SK-N-SH (cell line): ENCODE data around the gene PABPN1L.

Experiments
- GABPA ChIP-seq: IDR thresholded peaks from 2 replicates; pipeline ENCODE4 v1.4.0; 2012; ENCODE audit warnings: low read depth, mild to moderate bottlenecking
- NFIC ChIP-seq: IDR thresholded peaks from 2 replicates; pipeline ENCODE4 v1.4.0; 2012; ENCODE audit warnings: borderline replicate concordance
- POLR2AphosphoS5 ChIP-seq: IDR thresholded peaks from 2 replicates; pipeline ENCODE4 v1.6.1; 2012; ENCODE audit warnings: low read depth, low read length
- RCOR1 ChIP-seq: fragments of 150-350 bp; IDR thresholded peaks from 2 replicates; pipeline ENCODE4 v1.6.1; 2017; ENCODE audit warnings: antibody characterized with exemption, low read length
- RFX5 ChIP-seq: IDR thresholded peaks from 2 replicates; pipeline ENCODE4 v1.6.1; 2012; ENCODE audit warnings: mild to moderate bottlenecking, improper control_type of control experiment, low read length
- RXRA ChIP-seq: IDR thresholded peaks from 2 replicates; pipeline ENCODE4 v1.4.0; 2012; ENCODE audit warnings: low read depth, mild to moderate bottlenecking, borderline replicate concordance
- SIN3A ChIP-seq: IDR thresholded peaks from 2 replicates; pipeline ENCODE4 v1.6.1; 2012; ENCODE audit warnings: low read depth, mild to moderate bottlenecking, low read length, moderate library complexity, borderline replicate concordance
- TF ChIP-seq, protein P1 (sequence below): IDR thresholded peaks from 2 replicates; pipeline ENCODE4 v1.6.1; 2012; ENCODE audit warnings: mild to moderate bottlenecking, low read depth, low read length, moderate library complexity
- TF ChIP-seq, protein P2 (sequence below): IDR thresholded peaks from 2 replicates; pipeline ENCODE4 v1.4.0; 2012; ENCODE audit warnings: low read depth
- TF ChIP-seq, protein P3 (sequence below): fragments of 200-600 bp; sonication (generic); IDR thresholded peaks from 2 replicates; pipeline ENCODE4 v1.6.1; 2017; ENCODE audit warnings: antibody characterized with exemption, mild to moderate bottlenecking, moderate library complexity

DNA sequence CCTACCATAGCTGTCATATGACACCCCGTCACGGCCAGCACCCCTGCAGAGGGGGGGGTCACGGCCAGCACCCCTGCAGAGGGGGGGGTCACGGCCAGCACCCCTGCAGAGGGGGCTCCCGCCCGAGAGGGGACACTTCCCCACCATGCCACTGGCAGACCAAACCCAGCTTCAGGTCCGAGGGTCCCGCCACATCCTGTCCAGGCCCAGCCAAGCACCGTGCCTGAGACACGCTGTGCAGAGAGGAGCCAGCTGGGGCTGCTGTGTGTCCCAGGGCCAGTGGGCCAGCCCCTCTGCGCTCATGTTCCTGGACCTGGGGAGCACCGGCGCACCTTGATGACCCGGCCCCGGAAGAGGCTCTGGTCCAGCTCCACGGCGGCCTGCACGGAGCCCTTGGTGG lies 1.9 kb downstream of the PABPN1L start:
- TF ChIP-seq, protein P1, sequence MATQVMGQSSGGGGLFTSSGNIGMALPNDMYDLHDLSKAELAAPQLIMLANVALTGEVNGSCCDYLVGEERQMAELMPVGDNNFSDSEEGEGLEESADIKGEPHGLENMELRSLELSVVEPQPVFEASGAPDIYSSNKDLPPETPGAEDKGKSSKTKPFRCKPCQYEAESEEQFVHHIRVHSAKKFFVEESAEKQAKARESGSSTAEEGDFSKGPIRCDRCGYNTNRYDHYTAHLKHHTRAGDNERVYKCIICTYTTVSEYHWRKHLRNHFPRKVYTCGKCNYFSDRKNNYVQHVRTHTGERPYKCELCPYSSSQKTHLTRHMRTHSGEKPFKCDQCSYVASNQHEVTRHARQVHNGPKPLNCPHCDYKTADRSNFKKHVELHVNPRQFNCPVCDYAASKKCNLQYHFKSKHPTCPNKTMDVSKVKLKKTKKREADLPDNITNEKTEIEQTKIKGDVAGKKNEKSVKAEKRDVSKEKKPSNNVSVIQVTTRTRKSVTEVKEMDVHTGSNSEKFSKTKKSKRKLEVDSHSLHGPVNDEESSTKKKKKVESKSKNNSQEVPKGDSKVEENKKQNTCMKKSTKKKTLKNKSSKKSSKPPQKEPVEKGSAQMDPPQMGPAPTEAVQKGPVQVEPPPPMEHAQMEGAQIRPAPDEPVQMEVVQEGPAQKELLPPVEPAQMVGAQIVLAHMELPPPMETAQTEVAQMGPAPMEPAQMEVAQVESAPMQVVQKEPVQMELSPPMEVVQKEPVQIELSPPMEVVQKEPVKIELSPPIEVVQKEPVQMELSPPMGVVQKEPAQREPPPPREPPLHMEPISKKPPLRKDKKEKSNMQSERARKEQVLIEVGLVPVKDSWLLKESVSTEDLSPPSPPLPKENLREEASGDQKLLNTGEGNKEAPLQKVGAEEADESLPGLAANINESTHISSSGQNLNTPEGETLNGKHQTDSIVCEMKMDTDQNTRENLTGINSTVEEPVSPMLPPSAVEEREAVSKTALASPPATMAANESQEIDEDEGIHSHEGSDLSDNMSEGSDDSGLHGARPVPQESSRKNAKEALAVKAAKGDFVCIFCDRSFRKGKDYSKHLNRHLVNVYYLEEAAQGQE, result no peak
- no peak for TF ChIP-seq GABPA
- TF ChIP-seq, protein P2, sequence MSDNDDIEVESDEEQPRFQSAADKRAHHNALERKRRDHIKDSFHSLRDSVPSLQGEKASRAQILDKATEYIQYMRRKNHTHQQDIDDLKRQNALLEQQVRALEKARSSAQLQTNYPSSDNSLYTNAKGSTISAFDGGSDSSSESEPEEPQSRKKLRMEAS, result no peak
- no peak for TF ChIP-seq RXRA
- TF ChIP-seq, protein P3, sequence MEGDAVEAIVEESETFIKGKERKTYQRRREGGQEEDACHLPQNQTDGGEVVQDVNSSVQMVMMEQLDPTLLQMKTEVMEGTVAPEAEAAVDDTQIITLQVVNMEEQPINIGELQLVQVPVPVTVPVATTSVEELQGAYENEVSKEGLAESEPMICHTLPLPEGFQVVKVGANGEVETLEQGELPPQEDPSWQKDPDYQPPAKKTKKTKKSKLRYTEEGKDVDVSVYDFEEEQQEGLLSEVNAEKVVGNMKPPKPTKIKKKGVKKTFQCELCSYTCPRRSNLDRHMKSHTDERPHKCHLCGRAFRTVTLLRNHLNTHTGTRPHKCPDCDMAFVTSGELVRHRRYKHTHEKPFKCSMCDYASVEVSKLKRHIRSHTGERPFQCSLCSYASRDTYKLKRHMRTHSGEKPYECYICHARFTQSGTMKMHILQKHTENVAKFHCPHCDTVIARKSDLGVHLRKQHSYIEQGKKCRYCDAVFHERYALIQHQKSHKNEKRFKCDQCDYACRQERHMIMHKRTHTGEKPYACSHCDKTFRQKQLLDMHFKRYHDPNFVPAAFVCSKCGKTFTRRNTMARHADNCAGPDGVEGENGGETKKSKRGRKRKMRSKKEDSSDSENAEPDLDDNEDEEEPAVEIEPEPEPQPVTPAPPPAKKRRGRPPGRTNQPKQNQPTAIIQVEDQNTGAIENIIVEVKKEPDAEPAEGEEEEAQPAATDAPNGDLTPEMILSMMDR, result no peak
- no peak for TF ChIP-seq POLR2AphosphoS5
- TF ChIP-seq SIN3A, result no peak
- TF ChIP-seq RFX5, result no peak
- TF ChIP-seq NFIC, result no peak
- TF ChIP-seq RCOR1, result no peak
